ENCODE results near the gene ARL6IP6. TPM values are rescaled to one million over a fixed set of nuclear protein-coding genes. Genes with fewer than 3 reads are reported as not detected.
A peak's percentile ranks its signal among the peaks of the same experiment; 100 is the strongest.

The ARL6IP6 gene
- total and polyA plus RNA-seq, 2 donors (not counting 1 experiment from before 2014, with no cell fraction given) = 17.8 to 20.4 TPM

DNA sequence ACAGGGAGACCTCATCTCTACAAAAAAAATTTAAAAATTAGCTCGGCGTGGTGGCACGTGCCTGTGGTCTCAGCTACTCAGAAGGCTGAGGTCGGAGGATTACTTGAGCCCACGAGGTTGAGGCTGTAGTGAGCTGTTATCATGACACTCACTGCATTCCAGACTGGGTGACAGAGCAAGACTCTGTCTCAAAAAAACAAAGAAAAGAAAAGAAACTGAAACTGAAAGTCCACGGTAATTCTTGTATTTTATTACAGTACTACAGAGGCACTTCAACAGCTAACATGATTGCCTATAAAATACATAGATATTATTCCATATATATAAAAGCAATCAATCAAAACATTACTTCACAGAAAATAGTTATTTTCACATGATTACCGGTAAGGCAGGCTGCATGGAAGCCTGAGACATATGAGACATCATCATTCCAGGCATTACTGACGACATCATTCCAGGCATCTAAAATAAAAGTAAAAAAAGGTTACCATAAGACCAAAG is 24.2 kb upstream of the ARL6IP6 start:
- CTCF ChIA-PET = interaction anchor here (0.9 kb wide), 1 partner anchor 49 kb away, joined by 3 read pairs; no protein-coding TSS in a partner anchor
- H3K9me3 ChIP-seq (ENCODE audit: control extremely low read depth in 1 of 3, control insufficient read depth in 2 of 3, insufficient read depth in 1 of 3, low read length in 2 of 3) = peaks cover 0 to 1% (median 0%) of the 10 kb centered on the region in 3 donors
- peaks cover 14% of the 10 kb centered on the region for H4K20me1 ChIP-seq (ENCODE audit: control insufficient read depth, insufficient read depth, low read length, poor library complexity, severe bottlenecking)
- peak; percentile 29 for DNase-seq
- H3K4me2 ChIP-seq (replicated peaks; ENCODE audit: low read depth, low read length, poor library complexity, severe bottlenecking) = peak overlapping the region; percentile 69
- Mint-ChIP-seq H3K9me3 (ENCODE audit: insufficient read depth) (no peaks in the 10 kb centered on the region), H3K4me1 (peaks cover 24% of the 10 kb centered on the region), H3K27me3 (no peaks in the 10 kb centered on the region), H3K4me3 (peak overlapping the region; percentile 40), H3K27ac (peak overlapping the region; percentile 78)
- peak; percentile 31 for ATAC-seq (ENCODE audit: low read depth)
- H2AFZ ChIP-seq (ENCODE audit: insufficient read depth, low read depth, low read length, poor library complexity, severe bottlenecking) = no peak overlapping the region
- no peak for TF ChIP-seq EZH2 (IDR thresholded peaks at IDR 0.05; ENCODE audit: borderline replicate concordance, insufficient read depth, low read depth, low read length, poor library complexity, severe bottlenecking)
- TF ChIP-seq, protein P1, sequence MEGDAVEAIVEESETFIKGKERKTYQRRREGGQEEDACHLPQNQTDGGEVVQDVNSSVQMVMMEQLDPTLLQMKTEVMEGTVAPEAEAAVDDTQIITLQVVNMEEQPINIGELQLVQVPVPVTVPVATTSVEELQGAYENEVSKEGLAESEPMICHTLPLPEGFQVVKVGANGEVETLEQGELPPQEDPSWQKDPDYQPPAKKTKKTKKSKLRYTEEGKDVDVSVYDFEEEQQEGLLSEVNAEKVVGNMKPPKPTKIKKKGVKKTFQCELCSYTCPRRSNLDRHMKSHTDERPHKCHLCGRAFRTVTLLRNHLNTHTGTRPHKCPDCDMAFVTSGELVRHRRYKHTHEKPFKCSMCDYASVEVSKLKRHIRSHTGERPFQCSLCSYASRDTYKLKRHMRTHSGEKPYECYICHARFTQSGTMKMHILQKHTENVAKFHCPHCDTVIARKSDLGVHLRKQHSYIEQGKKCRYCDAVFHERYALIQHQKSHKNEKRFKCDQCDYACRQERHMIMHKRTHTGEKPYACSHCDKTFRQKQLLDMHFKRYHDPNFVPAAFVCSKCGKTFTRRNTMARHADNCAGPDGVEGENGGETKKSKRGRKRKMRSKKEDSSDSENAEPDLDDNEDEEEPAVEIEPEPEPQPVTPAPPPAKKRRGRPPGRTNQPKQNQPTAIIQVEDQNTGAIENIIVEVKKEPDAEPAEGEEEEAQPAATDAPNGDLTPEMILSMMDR (IDR thresholded peaks at IDR 0.05) = no peak
- H3K9ac ChIP-seq (ENCODE audit: low read length) = peak overlapping the region; percentile 36
- POLR2A ChIA-PET = no interaction called here
- peaks cover 4 to 16% of the 10 kb centered on the region in 2 experiments for H3K36me3 ChIP-seq (replicated peaks in 1 of 2; ENCODE audit: control extremely low read depth in 1 of 2, control insufficient read depth in 1 of 2, extremely low read depth in 1 of 2, insufficient read depth in 2 of 2, low read length in 1 of 2)
- no peaks in the 10 kb centered on the region for H3K27me3 ChIP-seq (replicated peaks in 1 of 4; ENCODE audit: control extremely low read depth in 1 of 4, control insufficient read depth in 3 of 4, insufficient read depth in 4 of 4, low read length in 3 of 4)
- intact Hi-C loops (cut with micrococcal nuclease) = loop anchor here (2.0 kb wide), 1 partner anchor 23 kb away; the partner anchor contains the start of gene PRPF40A
- H3K4me1 ChIP-seq (ENCODE audit: control insufficient read depth in 2 of 2, insufficient read depth in 2 of 2, low read length in 2 of 2) = peaks cover 3 to 15% of the 10 kb centered on the region in 2 donors
- WGBS (ENCODE audit: insufficient coverage) = 26% methylated on average over 5 of the region's 8 CpGs
- peaks cover 53% of the 10 kb centered on the region for H3K79me2 ChIP-seq (ENCODE audit: control insufficient read depth, insufficient read depth, low read length)
- H3K27ac ChIP-seq (ENCODE audit: low read length in 2 of 2) = peak overlapping the region; percentile 14 to 60
- peak overlapping the region in 2 of 5 experiments; percentile 6 to 18 for H3K4me3 ChIP-seq (ENCODE audit: control extremely low read depth in 1 of 5, extremely low read depth in 1 of 5, insufficient read depth in 1 of 5, low read depth in 2 of 5, low read length in 4 of 5)

DNA sequence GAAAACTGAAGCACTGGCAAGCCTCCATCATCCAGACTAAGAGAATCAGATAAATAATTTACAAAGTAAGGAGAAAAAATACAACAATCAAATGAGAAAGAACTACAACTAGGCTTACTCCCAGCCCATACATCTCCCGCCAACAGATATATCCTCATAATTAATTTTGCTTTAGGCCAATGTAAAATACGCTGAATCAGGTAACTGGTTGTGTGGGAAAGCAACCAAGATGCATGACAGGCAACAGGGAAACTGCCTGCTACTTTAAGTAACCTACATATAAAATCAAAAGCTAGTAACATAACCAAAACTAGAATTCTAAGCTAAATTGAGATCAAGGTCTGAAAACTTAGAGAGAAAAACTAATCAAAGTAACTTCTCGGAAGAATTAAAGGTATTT is 22.7 kb upstream of the ARL6IP6 start:
- Mint-ChIP-seq H3K27ac (no peak overlapping the region), H3K4me3 (no peak overlapping the region), H3K27me3 (no peaks in the 10 kb centered on the region), H3K9me3 (ENCODE audit: insufficient read depth) (no peaks in the 10 kb centered on the region), H3K4me1 (peaks cover 30% of the 10 kb centered on the region)
- Histone ChIP-seq H3K4me3 (ENCODE audit: control extremely low read depth in 1 of 5, extremely low read depth in 1 of 5, insufficient read depth in 1 of 5, low read depth in 2 of 5, low read length in 4 of 5) (no peak overlapping the region), H3K27ac (ENCODE audit: low read length in 2 of 2) (peak overlapping the region in 1 of 2 donors; percentile 36), H3K9me3 (ENCODE audit: control extremely low read depth in 1 of 3, control insufficient read depth in 2 of 3, insufficient read depth in 1 of 3, low read length in 2 of 3) (peaks cover 0 to 1% (median 0%) of the 10 kb centered on the region in 3 donors), H3K79me2 (ENCODE audit: control insufficient read depth, insufficient read depth, low read length) (peaks cover 64% of the 10 kb centered on the region), H2AFZ (ENCODE audit: insufficient read depth, low read depth, low read length, poor library complexity, severe bottlenecking) (no peak overlapping the region), H4K20me1 (ENCODE audit: control insufficient read depth, insufficient read depth, low read length, poor library complexity, severe bottlenecking) (peaks cover 27% of the 10 kb centered on the region), H3K27me3 (replicated peaks in 1 of 4; ENCODE audit: control extremely low read depth in 1 of 4, control insufficient read depth in 3 of 4, insufficient read depth in 4 of 4, low read length in 3 of 4) (no peaks in the 10 kb centered on the region), H3K36me3 (replicated peaks in 1 of 2; ENCODE audit: control extremely low read depth in 1 of 2, control insufficient read depth in 1 of 2, extremely low read depth in 1 of 2, insufficient read depth in 2 of 2, low read length in 1 of 2) (peaks cover 4 to 18% of the 10 kb centered on the region in 2 experiments), H3K4me1 (ENCODE audit: control insufficient read depth in 2 of 2, insufficient read depth in 2 of 2, low read length in 2 of 2) (peaks cover 3 to 15% of the 10 kb centered on the region in 2 donors), H3K4me2 (replicated peaks; ENCODE audit: low read depth, low read length, poor library complexity, severe bottlenecking) (no peak overlapping the region), H3K9ac (ENCODE audit: low read length) (no peak overlapping the region)
- DNase-seq (no peak), ATAC-seq (ENCODE audit: low read depth) (no peak)
- TF ChIP-seq, protein P1 (IDR thresholded peaks at IDR 0.05) = no peak
- no peak for TF ChIP-seq EZH2 (IDR thresholded peaks at IDR 0.05; ENCODE audit: borderline replicate concordance, insufficient read depth, low read depth, low read length, poor library complexity, severe bottlenecking)
- ChIA-PET POLR2A (no interaction called here), CTCF (no interaction called here)
- 100% methylated on average over 1 of the region's 3 CpGs for WGBS (ENCODE audit: insufficient coverage)
- intact Hi-C loops (cut with micrococcal nuclease) = loop anchor here (2.0 kb wide), 1 partner anchor 21 kb away; the partner anchor contains the start of gene PRPF40A

Data from B cell (primary cell).